ENCODE results near the gene LTBP2.

The LTBP2 gene

GRCh38 chr14:74620497-74620921 lies 8.5 kb upstream of the LTBP2 start:
- Mint-ChIP-seq H3K27ac (peak overlapping the region; percentile 27 to 65 (median 35)), H3K4me1 (peaks cover 30% of the 10 kb centered on the region), H3K9me3 (no peaks in the 10 kb centered on the region), H3K4me3 (no peak overlapping the region), H3K27me3 (ENCODE audit: low read depth) (peaks cover 32% of the 10 kb centered on the region), H3K36me3 (ENCODE audit: low read depth) (no peaks in the 10 kb centered on the region)
- no peak for TF ChIP-seq CTCF (IDR thresholded peaks at IDR 0.05; ENCODE audit: unreplicated experiment in 3 of 3)

GRCh38 chr14:74619672-74620131 lies 7.7 kb upstream of the LTBP2 start:
- H3K27me3 Mint-ChIP-seq (ENCODE audit: low read depth): peaks cover 34% of the 10 kb centered on the region

GRCh38 chr14:74618078-74618952 lies 6.3 kb upstream of the LTBP2 start:
- Mint-ChIP-seq H3K9me3 (no peaks in the 10 kb centered on the region), H3K4me3 (no peak overlapping the region), H3K4me1 (peaks cover 47% of the 10 kb centered on the region), H3K36me3 (ENCODE audit: low read depth) (no peaks in the 10 kb centered on the region), H3K27ac (peak overlapping the region in 2 of 3 experiments; percentile 37 to 65), H3K27me3 (ENCODE audit: low read depth) (peaks cover 41% of the 10 kb centered on the region)
- no peak for TF ChIP-seq CTCF (IDR thresholded peaks at IDR 0.05; ENCODE audit: unreplicated experiment in 3 of 3)

More at GRCh38 chr14:74619672-74620131, 7.7 kb upstream of the LTBP2 start:
- Mint-ChIP-seq H3K4me1 (peaks cover 35% of the 10 kb centered on the region), H3K27ac (peak overlapping the region in 2 of 3 experiments; percentile 27 to 65), H3K36me3 (ENCODE audit: low read depth) (no peaks in the 10 kb centered on the region), H3K9me3 (no peaks in the 10 kb centered on the region), H3K4me3 (no peak overlapping the region)
- no peak for TF ChIP-seq CTCF (IDR thresholded peaks at IDR 0.05; ENCODE audit: unreplicated experiment in 3 of 3)

GRCh38 chr14:74616996-74617700 lies 5.1 kb upstream of the LTBP2 start:
- H3K27me3 Mint-ChIP-seq (ENCODE audit: low read depth): peaks cover 38% of the 10 kb centered on the region
- TF ChIP-seq CTCF (IDR thresholded peaks at IDR 0.05; ENCODE audit: unreplicated experiment in 3 of 3): no peak
- peak overlapping the region in 2 of 3 experiments; percentile 30 to 59 for H3K27ac Mint-ChIP-seq
- no peaks in the 10 kb centered on the region for H3K36me3 Mint-ChIP-seq (ENCODE audit: low read depth)
- peaks cover 47% of the 10 kb centered on the region for H3K4me1 Mint-ChIP-seq
- H3K9me3 Mint-ChIP-seq: no peaks in the 10 kb centered on the region
- H3K4me3 Mint-ChIP-seq: no peak overlapping the region

- peak overlapping the region in 2 of 3 experiments; percentile 0 to 1 for H3K27ac Mint-ChIP-seq
- H3K27me3 Mint-ChIP-seq (ENCODE audit: low read depth): peaks cover 41% of the 10 kb centered on the region
- H3K9me3 Mint-ChIP-seq: no peaks in the 10 kb centered on the region
- H3K4me3 Mint-ChIP-seq: peak overlapping the region in 1 of 3 experiments; percentile 16
- no peak for TF ChIP-seq CTCF (IDR thresholded peaks at IDR 0.05; ENCODE audit: unreplicated experiment in 3 of 3)
- no peaks in the 10 kb centered on the region for H3K36me3 Mint-ChIP-seq (ENCODE audit: low read depth)
- H3K4me1 Mint-ChIP-seq: peaks cover 43% of the 10 kb centered on the region
These were observed 4.5 kb upstream of the LTBP2 start for GRCh38 chr14:74616507-74616906.
